Measurements from ENCODE around the gene OR2F1.

The OR2F1 gene

GRCh38 chr7:143910473-143911248, 44.0 kb upstream of the OR2F1 start:
- DNase-seq (ENCODE audit: low read depth): no peak
- no peak for TF ChIP-seq CTCF (IDR thresholded peaks at IDR 0.05; ENCODE audit: control insufficient read depth, insufficient read depth, low read depth, low read length, missing control alignments)
- no peak overlapping the region for H3K4me3 ChIP-seq (ENCODE audit: control insufficient read depth, low read depth, low read length)

- H3K4me3 ChIP-seq (ENCODE audit: control insufficient read depth, low read depth, low read length): no peak overlapping the region
- TF ChIP-seq CTCF (IDR thresholded peaks at IDR 0.05; ENCODE audit: control insufficient read depth, insufficient read depth, low read depth, low read length, missing control alignments): no peak
- no peak for DNase-seq (ENCODE audit: low read depth)
Observed at GRCh38 chr7:143913945-143914615, 40.6 kb upstream of the OR2F1 start.

- no peak overlapping the region for H3K4me3 ChIP-seq (ENCODE audit: control insufficient read depth, low read depth, low read length)
- no peak for DNase-seq (ENCODE audit: low read depth)
- no peak for TF ChIP-seq CTCF (IDR thresholded peaks at IDR 0.05; ENCODE audit: control insufficient read depth, insufficient read depth, low read depth, low read length, missing control alignments)
Observed at GRCh38 chr7:143914938-143915652, 39.5 kb upstream of the OR2F1 start.

- no peak overlapping the region for H3K4me3 ChIP-seq (ENCODE audit: control insufficient read depth, low read depth, low read length)
- no peak for DNase-seq (ENCODE audit: low read depth)
- TF ChIP-seq CTCF (IDR thresholded peaks at IDR 0.05; ENCODE audit: control insufficient read depth, insufficient read depth, low read depth, low read length, missing control alignments): no peak
Observed at GRCh38 chr7:143924851-143925250, 29.8 kb upstream of the OR2F1 start.

- no peak for TF ChIP-seq CTCF (IDR thresholded peaks at IDR 0.05; ENCODE audit: control insufficient read depth, insufficient read depth, low read depth, low read length, missing control alignments)
- no peak for DNase-seq (ENCODE audit: low read depth)
- no peak overlapping the region for H3K4me3 ChIP-seq (ENCODE audit: control insufficient read depth, low read depth, low read length)
Observed at GRCh38 chr7:143929224-143929920, 25.3 kb upstream of the OR2F1 start.

- DNase-seq (ENCODE audit: low read depth): no peak
- H3K4me3 ChIP-seq (ENCODE audit: control insufficient read depth, low read depth, low read length): no peak overlapping the region
- TF ChIP-seq CTCF (IDR thresholded peaks at IDR 0.05; ENCODE audit: control insufficient read depth, insufficient read depth, low read depth, low read length, missing control alignments): no peak
Observed at GRCh38 chr7:143931739-143932138, 22.9 kb upstream of the OR2F1 start.

Measured in AG09309 (cell line).